ENCODE results near the gene ENTPD3. TPM values are rescaled to one million over a fixed set of nuclear protein-coding genes. Genes with fewer than 3 reads are reported as not detected.

The ENTPD3 gene
- total RNA-seq, 1 experiment from 2014 or later = 0.50 TPM

DNA sequence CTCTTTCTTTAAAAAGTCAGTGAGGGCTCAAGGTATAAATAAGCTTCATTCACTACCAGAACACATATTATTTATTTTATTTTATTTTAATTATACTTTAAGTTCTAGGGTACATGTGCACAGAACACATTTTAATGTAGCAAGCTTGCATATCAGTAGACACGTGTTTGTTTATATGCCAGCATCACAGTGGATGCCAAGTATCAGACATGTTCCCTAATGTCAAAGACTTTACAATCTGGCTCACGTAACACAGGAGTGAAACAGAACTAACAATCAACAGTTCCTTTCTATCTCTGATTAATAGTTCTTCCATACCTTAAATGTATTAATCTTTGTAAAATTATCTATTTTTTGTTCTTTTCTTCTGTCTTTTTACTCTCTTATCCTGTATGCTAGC is 23.3 kb upstream of the ENTPD3 start (continued):
- TF ChIP-seq, protein P1, sequence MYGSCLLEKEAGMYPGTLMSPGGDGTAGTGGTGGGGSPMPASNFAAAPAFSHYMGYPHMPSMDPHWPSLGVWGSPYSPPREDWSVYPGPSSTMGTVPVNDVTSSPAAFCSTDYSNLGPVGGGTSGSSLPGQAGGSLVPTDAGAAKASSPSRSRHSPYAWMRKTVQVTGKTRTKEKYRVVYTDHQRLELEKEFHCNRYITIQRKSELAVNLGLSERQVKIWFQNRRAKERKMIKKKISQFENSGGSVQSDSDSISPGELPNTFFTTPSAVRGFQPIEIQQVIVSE (CRISPR knock-in tag; IDR thresholded peaks at IDR 0.05; ENCODE audit: borderline replicate concordance) = no peak
- no peak for TF ChIP-seq ZBTB21 (CRISPR knock-in tag; IDR thresholded peaks at IDR 0.05; ENCODE audit: borderline replicate concordance)

DNA sequence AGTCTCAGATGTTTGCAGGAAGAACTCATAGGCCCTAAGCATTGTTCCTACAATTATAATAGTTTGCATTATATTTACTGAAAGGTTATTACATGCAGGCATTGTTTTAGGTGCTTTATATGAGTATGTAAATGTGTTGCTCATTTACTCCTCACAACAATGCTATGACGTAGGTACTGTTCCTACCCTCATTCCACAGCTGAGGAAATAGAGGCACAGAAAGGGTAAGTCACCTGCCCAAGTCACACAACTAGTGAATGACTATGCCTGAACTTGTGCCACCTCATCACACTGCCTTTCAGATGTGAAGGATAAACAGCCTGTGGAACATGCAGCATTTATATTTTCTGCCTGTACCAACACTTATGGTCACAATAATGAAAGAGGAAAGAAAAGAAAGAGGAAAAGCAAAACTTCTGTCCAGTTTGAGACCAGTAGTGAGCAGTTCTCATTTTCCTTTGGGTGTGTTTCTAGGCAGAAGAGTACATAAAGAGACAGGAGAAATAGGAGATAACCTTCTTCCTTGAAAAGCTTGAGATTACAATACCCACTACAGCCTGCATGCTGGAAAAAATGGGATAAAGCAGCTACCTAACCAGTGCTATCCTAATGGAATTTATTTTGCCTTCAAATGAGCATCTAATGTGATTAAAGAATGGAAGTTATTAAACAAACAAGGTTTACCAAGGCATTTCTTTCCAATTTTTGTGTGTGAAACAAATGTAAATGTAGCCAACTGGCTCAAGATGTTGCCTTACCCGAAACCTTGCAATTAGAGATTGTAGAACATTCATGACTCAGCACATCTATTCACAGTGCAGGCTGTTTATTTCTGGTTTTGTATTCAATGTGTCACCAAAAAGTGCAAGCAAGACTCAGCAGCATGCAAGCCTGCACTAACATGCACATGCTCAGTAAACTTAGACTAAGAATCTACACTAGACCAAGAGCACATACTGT is 20.5 kb upstream of the ENTPD3 start:
- POLR2A ChIA-PET = no interaction called here
- ATAC-seq = no peak

DNA sequence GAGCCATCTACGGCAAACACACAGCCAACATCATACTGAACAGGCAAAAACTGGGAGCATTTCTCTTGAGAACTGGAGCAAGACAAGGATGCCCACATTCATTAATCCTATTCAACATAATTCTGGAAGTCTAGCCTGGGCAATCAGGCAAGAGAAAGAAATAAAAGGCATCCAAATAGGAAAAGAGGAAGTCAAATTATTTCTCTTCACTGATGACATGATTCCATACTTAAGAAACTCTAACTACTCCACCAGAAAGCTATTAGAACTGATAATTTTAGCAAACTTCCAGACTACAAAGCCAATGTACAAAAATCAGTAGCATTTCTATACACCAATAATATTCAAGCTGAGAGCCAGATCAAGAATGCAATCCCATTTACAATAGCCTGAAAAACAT is 17.3 kb upstream of the ENTPD3 start:
- DNase-seq (ENCODE audit: low spot score) = no peak
- TF ChIP-seq, protein P1 (CRISPR knock-in tag; IDR thresholded peaks at IDR 0.05; ENCODE audit: borderline replicate concordance) = no peak
- no peak for TF ChIP-seq ZNF121 (CRISPR knock-in tag; IDR thresholded peaks at IDR 0.05)
- CTCF ChIA-PET = no interaction called here
- Mint-ChIP-seq H3K4me3 (no peak overlapping the region), H3K27ac (no peak overlapping the region), H3K4me1 (no peaks in the 10 kb centered on the region), H3K36me3 (no peaks in the 10 kb centered on the region), H3K27me3 (ENCODE audit: low read depth) (no peaks in the 10 kb centered on the region), H3K9me3 (peaks cover 6% of the 10 kb centered on the region; the same call in 1 of the 2 replicates)
- POLR2A ChIA-PET = no interaction called here
- ATAC-seq = no peak

More for the DNA sequence above, 20.5 kb upstream of the ENTPD3 start:
- H3K4me1 Mint-ChIP-seq = no peaks in the 10 kb centered on the region
- no peaks in the 10 kb centered on the region for H3K27me3 Mint-ChIP-seq (ENCODE audit: low read depth)
- no peaks in the 10 kb centered on the region for H3K36me3 Mint-ChIP-seq
- DNase-seq (ENCODE audit: low spot score) = no peak
- TF ChIP-seq NR3C1 (CRISPR knock-in tag; conservative IDR thresholded peaks at IDR 0.05; ENCODE audit: low read depth) (no peak), NFATC4 (CRISPR knock-in tag; IDR thresholded peaks at IDR 0.05) (no peak), JUN (CRISPR knock-in tag; IDR thresholded peaks at IDR 0.05) (no peak), TEAD4 (CRISPR knock-in tag; IDR thresholded peaks at IDR 0.05) (no peak), FOXJ3 (CRISPR knock-in tag; IDR thresholded peaks at IDR 0.05; ENCODE audit: borderline replicate concordance) (no peak), ZNF138 (CRISPR knock-in tag; conservative IDR thresholded peaks at IDR 0.05) (no peak), NR2C2 (CRISPR knock-in tag; IDR thresholded peaks at IDR 0.05) (no peak), CREM (CRISPR knock-in tag; IDR thresholded peaks at IDR 0.05) (no peak)
- TF ChIP-seq, protein P2, sequence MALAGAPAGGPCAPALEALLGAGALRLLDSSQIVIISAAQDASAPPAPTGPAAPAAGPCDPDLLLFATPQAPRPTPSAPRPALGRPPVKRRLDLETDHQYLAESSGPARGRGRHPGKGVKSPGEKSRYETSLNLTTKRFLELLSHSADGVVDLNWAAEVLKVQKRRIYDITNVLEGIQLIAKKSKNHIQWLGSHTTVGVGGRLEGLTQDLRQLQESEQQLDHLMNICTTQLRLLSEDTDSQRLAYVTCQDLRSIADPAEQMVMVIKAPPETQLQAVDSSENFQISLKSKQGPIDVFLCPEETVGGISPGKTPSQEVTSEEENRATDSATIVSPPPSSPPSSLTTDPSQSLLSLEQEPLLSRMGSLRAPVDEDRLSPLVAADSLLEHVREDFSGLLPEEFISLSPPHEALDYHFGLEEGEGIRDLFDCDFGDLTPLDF (CRISPR knock-in tag; IDR thresholded peaks at IDR 0.05) = no peak
- TF ChIP-seq, protein P3, sequence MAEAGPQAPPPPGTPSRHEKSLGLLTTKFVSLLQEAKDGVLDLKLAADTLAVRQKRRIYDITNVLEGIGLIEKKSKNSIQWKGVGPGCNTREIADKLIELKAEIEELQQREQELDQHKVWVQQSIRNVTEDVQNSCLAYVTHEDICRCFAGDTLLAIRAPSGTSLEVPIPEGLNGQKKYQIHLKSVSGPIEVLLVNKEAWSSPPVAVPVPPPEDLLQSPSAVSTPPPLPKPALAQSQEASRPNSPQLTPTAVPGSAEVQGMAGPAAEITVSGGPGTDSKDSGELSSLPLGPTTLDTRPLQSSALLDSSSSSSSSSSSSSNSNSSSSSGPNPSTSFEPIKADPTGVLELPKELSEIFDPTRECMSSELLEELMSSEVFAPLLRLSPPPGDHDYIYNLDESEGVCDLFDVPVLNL (CRISPR knock-in tag; IDR thresholded peaks at IDR 0.05; ENCODE audit: borderline replicate concordance, low read depth) = no peak
- TF ChIP-seq, protein P4, sequence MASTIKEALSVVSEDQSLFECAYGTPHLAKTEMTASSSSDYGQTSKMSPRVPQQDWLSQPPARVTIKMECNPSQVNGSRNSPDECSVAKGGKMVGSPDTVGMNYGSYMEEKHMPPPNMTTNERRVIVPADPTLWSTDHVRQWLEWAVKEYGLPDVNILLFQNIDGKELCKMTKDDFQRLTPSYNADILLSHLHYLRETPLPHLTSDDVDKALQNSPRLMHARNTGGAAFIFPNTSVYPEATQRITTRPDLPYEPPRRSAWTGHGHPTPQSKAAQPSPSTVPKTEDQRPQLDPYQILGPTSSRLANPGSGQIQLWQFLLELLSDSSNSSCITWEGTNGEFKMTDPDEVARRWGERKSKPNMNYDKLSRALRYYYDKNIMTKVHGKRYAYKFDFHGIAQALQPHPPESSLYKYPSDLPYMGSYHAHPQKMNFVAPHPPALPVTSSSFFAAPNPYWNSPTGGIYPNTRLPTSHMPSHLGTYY (CRISPR knock-in tag; IDR thresholded peaks at IDR 0.05) = no peak
- no peak overlapping the region for H3K27ac Mint-ChIP-seq
- no peak overlapping the region for H3K4me3 Mint-ChIP-seq
- CTCF ChIA-PET = no interaction called here
- peaks cover 6% of the 10 kb centered on the region; the same call in 1 of the 2 replicates for H3K9me3 Mint-ChIP-seq

DNA sequence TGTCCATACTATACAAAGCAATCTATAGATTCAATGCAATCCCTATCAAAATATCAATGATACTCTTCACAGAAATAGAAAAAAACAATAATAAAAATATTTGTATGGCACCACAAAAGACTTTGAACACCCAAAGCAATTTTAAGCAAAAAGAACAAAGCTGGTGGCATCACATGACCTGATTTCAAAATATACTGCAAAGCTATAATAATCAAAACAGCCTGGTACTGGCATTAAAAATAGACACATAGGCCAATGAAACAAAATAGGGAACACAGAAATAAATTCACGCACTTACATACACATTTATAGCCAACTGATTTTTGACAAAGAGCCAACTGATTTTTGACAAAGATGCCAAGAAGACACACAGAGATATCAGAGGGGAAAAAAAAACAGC is 9.2 kb upstream of the ENTPD3 start:
- H3K27me3 Mint-ChIP-seq (ENCODE audit: low read depth) = peaks cover 5% of the 10 kb centered on the region
- H3K9me3 Mint-ChIP-seq = peaks cover 9% of the 10 kb centered on the region
- H3K36me3 Mint-ChIP-seq = no peaks in the 10 kb centered on the region
- H3K27ac Mint-ChIP-seq = no peak overlapping the region
- ChIA-PET CTCF (no interaction called here), POLR2A (no interaction called here)
- DNase-seq (ENCODE audit: low spot score) = no peak
- no peak overlapping the region for H3K4me3 Mint-ChIP-seq
- H3K4me1 Mint-ChIP-seq = no peaks in the 10 kb centered on the region
- no peak for ATAC-seq
- TF ChIP-seq, protein P5, sequence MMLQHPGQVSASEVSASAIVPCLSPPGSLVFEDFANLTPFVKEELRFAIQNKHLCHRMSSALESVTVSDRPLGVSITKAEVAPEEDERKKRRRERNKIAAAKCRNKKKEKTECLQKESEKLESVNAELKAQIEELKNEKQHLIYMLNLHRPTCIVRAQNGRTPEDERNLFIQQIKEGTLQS (CRISPR knock-in tag; conservative IDR thresholded peaks at IDR 0.05) = no peak
- TF ChIP-seq ZNF416 (CRISPR knock-in tag; IDR thresholded peaks at IDR 0.05) (no peak), RORB (CRISPR knock-in tag; IDR thresholded peaks at IDR 0.05) (no peak), ZNF423 (CRISPR knock-in tag; IDR thresholded peaks at IDR 0.05) (no peak), RELA (CRISPR knock-in tag; IDR thresholded peaks at IDR 0.05; ENCODE audit: borderline replicate concordance) (no peak), GRHL2 (CRISPR knock-in tag; IDR thresholded peaks at IDR 0.05; ENCODE audit: insufficient replicate concordance, severe bottlenecking) (no peak)
- TF ChIP-seq, protein P6, sequence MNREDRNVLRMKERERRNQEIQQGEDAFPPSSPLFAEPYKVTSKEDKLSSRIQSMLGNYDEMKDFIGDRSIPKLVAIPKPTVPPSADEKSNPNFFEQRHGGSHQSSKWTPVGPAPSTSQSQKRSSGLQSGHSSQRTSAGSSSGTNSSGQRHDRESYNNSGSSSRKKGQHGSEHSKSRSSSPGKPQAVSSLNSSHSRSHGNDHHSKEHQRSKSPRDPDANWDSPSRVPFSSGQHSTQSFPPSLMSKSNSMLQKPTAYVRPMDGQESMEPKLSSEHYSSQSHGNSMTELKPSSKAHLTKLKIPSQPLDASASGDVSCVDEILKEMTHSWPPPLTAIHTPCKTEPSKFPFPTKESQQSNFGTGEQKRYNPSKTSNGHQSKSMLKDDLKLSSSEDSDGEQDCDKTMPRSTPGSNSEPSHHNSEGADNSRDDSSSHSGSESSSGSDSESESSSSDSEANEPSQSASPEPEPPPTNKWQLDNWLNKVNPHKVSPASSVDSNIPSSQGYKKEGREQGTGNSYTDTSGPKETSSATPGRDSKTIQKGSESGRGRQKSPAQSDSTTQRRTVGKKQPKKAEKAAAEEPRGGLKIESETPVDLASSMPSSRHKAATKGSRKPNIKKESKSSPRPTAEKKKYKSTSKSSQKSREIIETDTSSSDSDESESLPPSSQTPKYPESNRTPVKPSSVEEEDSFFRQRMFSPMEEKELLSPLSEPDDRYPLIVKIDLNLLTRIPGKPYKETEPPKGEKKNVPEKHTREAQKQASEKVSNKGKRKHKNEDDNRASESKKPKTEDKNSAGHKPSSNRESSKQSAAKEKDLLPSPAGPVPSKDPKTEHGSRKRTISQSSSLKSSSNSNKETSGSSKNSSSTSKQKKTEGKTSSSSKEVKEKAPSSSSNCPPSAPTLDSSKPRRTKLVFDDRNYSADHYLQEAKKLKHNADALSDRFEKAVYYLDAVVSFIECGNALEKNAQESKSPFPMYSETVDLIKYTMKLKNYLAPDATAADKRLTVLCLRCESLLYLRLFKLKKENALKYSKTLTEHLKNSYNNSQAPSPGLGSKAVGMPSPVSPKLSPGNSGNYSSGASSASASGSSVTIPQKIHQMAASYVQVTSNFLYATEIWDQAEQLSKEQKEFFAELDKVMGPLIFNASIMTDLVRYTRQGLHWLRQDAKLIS (CRISPR knock-in tag; IDR thresholded peaks at IDR 0.05; ENCODE audit: borderline replicate concordance) = no peak

All from WTC11 (cell line).